GM19438 (cell line): ENCODE measurements around the gene OR4N5.

Experiments used
- ATAC-seq: cut with Tn5 transposase; IDR thresholded peaks from one replicate; pipeline ENCODE4 v1.9.1; 2021; ENCODE audit warnings: low read depth; ENCODE audit not compliant: unreplicated experiment

OR4N5 gene

DNA sequence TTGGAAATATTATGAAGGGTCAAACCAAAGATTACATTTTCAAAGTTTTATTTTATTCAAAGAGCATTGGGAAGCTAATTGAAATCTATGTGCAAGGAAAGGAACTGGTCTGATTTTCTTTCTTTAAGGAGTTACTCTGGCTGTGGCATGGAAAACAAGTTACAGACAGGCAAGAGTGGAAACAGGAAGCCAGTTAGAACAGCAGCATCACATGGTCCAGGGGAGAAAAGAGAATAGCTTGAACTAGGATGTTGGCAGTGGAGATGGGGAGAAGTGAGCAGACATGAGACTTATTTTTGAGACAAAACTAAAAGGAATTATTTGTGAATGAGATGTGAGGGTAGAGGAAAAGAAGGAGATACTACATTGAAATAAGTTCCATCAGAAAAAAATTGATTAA, 55.5 kb downstream of the OR4N5 start:
- no peak for ATAC-seq
